K562 (cell line): ENCODE data around the gene SUCO. TPM values are rescaled to one million over a fixed set of nuclear protein-coding genes. Genes with fewer than 3 reads are reported as not detected.
A peak's percentile ranks its signal among the peaks of the same experiment; 100 is the strongest.

Experiments
- ARHGAP35 ChIP-seq: fragments of 450-650 bp; IDR thresholded peaks from 2 replicates; pipeline ENCODE4 v1.6.1; 2018; ENCODE audit not compliant: partially characterized antibody
- BDP1 ChIP-seq: IDR thresholded peaks from 3 replicates; pipeline ENCODE4 v1.6.1; 2011; ENCODE audit not compliant: insufficient read length, insufficient read depth
- CBX3 ChIP-seq, 2 experiments: IDR thresholded peaks; 1 replicate in 1 of 2; 2 replicates in 1 of 2; pipeline ENCODE4 v1.6.1; 2012; ENCODE audit warnings: inconsistent platforms in 2 of 2, low read length in 2 of 2, borderline replicate concordance in 1 of 2, control low read depth in 1 of 2
- CCNT2 ChIP-seq: IDR thresholded peaks from 2 replicates; pipeline ENCODE4 v1.6.1; 2011; ENCODE audit warnings: borderline replicate concordance, low read depth, mild to moderate bottlenecking, moderate library complexity, mixed read lengths, low read length; ENCODE audit not compliant: insufficient read length; ENCODE audit errors: extremely low read depth
- CEBPG ChIP-seq, 3 experiments: fragments of 200-800 bp in 1 of 3; sonication (Bioruptor generic) in 1 of 3; sonication (generic) in 1 of 3; formaldehyde crosslinking in 1 of 3; IDR thresholded peaks in 2 of 3; conservative IDR thresholded peaks in 1 of 3; 2 replicates each; pipeline versions ENCODE4 v1.6.1 to v1.8.0; 2016 to 2022; ENCODE audit warnings: missing compliant biosample characterization in 2 of 3, missing genetic modification characterization in 2 of 3, mild to moderate bottlenecking in 1 of 3, missing genetic modification reagents in 1 of 3
- ELF4 ChIP-seq: fragments of 450-650 bp; formaldehyde crosslinking; IDR thresholded peaks from 2 replicates; pipeline ENCODE4 v1.4.0; 2022; ENCODE audit warnings: missing genetic modification characterization
- FOXJ3 ChIP-seq: sonication (generic); formaldehyde crosslinking; IDR thresholded peaks from 2 replicates; pipeline ENCODE4 v1.4.0; 2020; ENCODE audit warnings: mild to moderate bottlenecking, missing genetic modification reagents
- FOXP4 ChIP-seq: sonication (generic); formaldehyde crosslinking; IDR thresholded peaks from 2 replicates; pipeline ENCODE4 v1.8.0; 2022; ENCODE audit warnings: mild to moderate bottlenecking, missing genetic modification reagents, borderline replicate concordance
- GABPA ChIP-seq: fragments of 200-800 bp; sonication (Bioruptor generic); conservative IDR thresholded peaks from 2 replicates; pipeline ENCODE4 v1.6.1; 2016; ENCODE audit warnings: low read depth, missing genetic modification characterization, missing compliant biosample characterization
- HDAC2 ChIP-seq: fragments of 450-650 bp; IDR thresholded peaks from 2 replicates; pipeline ENCODE4 v1.6.1; 2016; ENCODE audit warnings: mild to moderate bottlenecking
- HMG20B ChIP-seq: fragments of 250-450 bp; sonication (Bioruptor Pico); IDR thresholded peaks from 2 replicates; pipeline ENCODE4 v1.5.0; 2021; ENCODE audit warnings: mild to moderate bottlenecking
- HNRNPH1 ChIP-seq: fragments of 200-400 bp; formaldehyde crosslinking; optimal IDR thresholded peaks from 2 replicates; pipeline ENCODE3; 2017; ENCODE audit warnings: low read depth, mild to moderate bottlenecking, low read length, moderate library complexity
- HSF4 ChIP-seq: fragments of 250-450 bp; sonication (Bioruptor Pico); IDR thresholded peaks from 2 replicates; pipeline ENCODE4 v2.1.2; 2022; ENCODE audit warnings: mild to moderate bottlenecking, moderate library complexity, borderline replicate concordance
- JUND ChIP-seq, 2 experiments: IDR thresholded peaks; 2 replicates in 1 of 2; 3 replicates in 1 of 2; pipeline ENCODE4 v1.6.1; 2011; ENCODE audit warnings: borderline replicate concordance in 2 of 2, low read depth in 2 of 2, low read length in 2 of 2, improper control_type of control experiment in 1 of 2, missing biosample characterization in 1 of 2, missing genetic modification characterization in 1 of 2, missing genetic modification reagents in 1 of 2
- NFIX ChIP-seq: fragments of 250-450 bp; sonication (Bioruptor Pico); IDR thresholded peaks from 2 replicates; pipeline ENCODE4 v1.4.0; 2020; ENCODE audit warnings: low read depth, mild to moderate bottlenecking, moderate library complexity
- PCBP1 ChIP-seq: fragments of 200-400 bp; formaldehyde crosslinking; IDR thresholded peaks from 2 replicates; pipeline ENCODE4 v1.6.1; 2018; ENCODE audit warnings: mild to moderate bottlenecking, low read depth, low read length; ENCODE audit not compliant: poor library complexity, severe bottlenecking
- POLR2A ChIP-seq: fragments of 450-650 bp; conservative IDR thresholded peaks from 2 replicates; pipeline ENCODE4 v1.6.1; 2016
- POLR2H ChIP-seq: IDR thresholded peaks from 2 replicates; pipeline ENCODE4 v1.6.1; 2016; ENCODE audit warnings: missing genetic modification characterization, low read depth, mild to moderate bottlenecking, control low read depth, missing compliant biosample characterization, moderate library complexity
- RBBP5 ChIP-seq: fragments of 200-600 bp; sonication (generic); IDR thresholded peaks from 2 replicates; pipeline ENCODE4 v1.6.1; 2012; ENCODE audit warnings: borderline replicate concordance, mild to moderate bottlenecking, low read length, control low read depth, inconsistent platforms; ENCODE audit not compliant: insufficient read depth, poor library complexity, severe bottlenecking
- SIN3B ChIP-seq: fragments of 450-650 bp; IDR thresholded peaks from 2 replicates; pipeline ENCODE4 v1.6.1; 2017; ENCODE audit warnings: low read depth, mild to moderate bottlenecking, moderate library complexity
- SMAD3 ChIP-seq: fragments of 450-650 bp; formaldehyde crosslinking; conservative IDR thresholded peaks from 2 replicates; pipeline ENCODE4 v1.4.0; 2020; ENCODE audit warnings: mild to moderate bottlenecking
- SP1 ChIP-seq: sonication (generic); formaldehyde crosslinking; IDR thresholded peaks from 2 replicates; pipeline ENCODE4 v1.8.1; 2022; ENCODE audit warnings: mild to moderate bottlenecking, missing genetic modification reagents
- TCFL5 ChIP-seq: fragments of 250-450 bp; sonication (Bioruptor Pico); conservative IDR thresholded peaks from 2 replicates; pipeline ENCODE4 v1.6.1; 2021; ENCODE audit warnings: mild to moderate bottlenecking, moderate library complexity, matching md5 sums
- XRCC3 ChIP-seq: fragments of 450-650 bp; IDR thresholded peaks from 2 replicates; pipeline ENCODE4 v1.6.1; 2017; ENCODE audit warnings: mild to moderate bottlenecking, moderate library complexity
- ZEB2 ChIP-seq: fragments of 450-650 bp; IDR thresholded peaks from 2 replicates; pipeline ENCODE4 v1.6.1; 2016
- ZKSCAN3 ChIP-seq: fragments of 250-450 bp; sonication (Bioruptor Pico); IDR thresholded peaks from 2 replicates; pipeline ENCODE4 v1.4.0; 2020
- ZSCAN29 ChIP-seq: fragments of 450-650 bp; IDR thresholded peaks from 2 replicates; pipeline ENCODE4 v1.6.1; 2017
- polyA plus RNA-seq, 8 experiments: library from polyadenylated mRNA; depleted of rRNA in 4 of 8; stranded (reverse) in 5 of 8; unstranded in 3 of 8; fragments of >200 nt; fragmentation: Nextera tagmentation in 2 of 8; fragmentation: Illumina TruSeq in 1 of 8; extraction: Ambion mirVana in 2 of 8; extraction: Trizol in 1 of 8; gene quantifications; 2 replicates each; pipeline versions ENCODE4 v1.2.1 to v1.2.3, GENCODE V29; 2011 to 2014; ENCODE audit warnings: inconsistent platforms in 1 of 8, missing spikeins in 1 of 8
- total RNA-seq, 7 experiments: library from RNA; depleted of rRNA in 6 of 7; stranded (reverse); fragments of >200 nt in 6 of 7; fragmentation: Illumina TruSeq in 2 of 7; extraction: Trizol in 2 of 7; gene quantifications; 2 replicates each; pipeline versions ENCODE4 v1.2.1 to v1.2.3, GENCODE V29; 2011 to 2021; ENCODE audit warnings: low replicate concordance in 1 of 7

The SUCO gene
- total and polyA plus RNA-seq, 9 of the 15 experiments (the other 6 are each of a cell fraction or from before 2014, with no cell fraction given) = 2.5 to 20.6 (median 14.3) TPM

DNA sequence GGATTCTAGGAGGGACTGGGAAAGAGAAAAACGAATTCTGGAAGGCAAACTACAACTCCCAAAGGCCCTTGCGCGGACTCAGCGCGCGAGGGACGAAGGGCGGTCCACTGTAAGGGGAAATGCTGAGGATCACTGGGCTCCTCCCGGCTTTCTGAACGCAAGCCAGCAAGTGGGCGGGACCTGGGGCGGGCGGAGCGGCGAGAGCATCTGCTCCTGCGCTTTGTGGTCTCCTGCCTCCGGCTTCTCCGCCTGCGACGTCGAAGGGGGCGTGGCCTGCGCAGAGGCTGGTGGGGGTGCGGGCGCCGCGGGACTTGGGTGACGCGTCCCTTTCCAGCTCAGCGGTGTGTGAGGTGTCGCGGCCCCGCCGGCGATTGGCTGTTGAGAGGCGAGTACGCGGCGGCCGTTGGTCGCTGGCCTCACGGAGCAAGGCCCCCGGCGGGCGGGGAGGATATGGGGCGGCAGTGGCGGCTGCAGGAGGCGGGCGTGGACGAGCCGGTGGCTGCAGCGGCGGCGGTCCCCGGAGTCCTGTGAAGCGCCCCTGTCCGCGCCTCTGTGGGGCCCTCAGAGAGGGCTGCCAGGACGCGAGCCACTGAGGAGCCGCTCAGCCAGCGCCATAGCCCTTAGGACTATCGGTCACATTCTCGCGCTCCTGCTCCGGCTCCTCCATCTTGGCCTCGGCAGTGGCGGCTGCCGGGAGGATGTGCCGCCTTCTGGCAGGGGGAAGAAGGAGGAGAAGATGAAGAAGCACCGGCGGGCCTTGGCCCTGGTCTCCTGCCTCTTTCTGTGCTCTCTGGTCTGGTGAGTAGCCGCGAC, at the start of gene SUCO (continued):
- TF ChIP-seq FOXP4 (CRISPR knock-in tag) = 0 out of 2 replicates have a peak, but pooled peaks have one; percentile 62
- peak; percentile 52; the same call in 1 of the 2 replicates for TF ChIP-seq HDAC2
- TF ChIP-seq BDP1 = no peak
- peak; percentile 56 for TF ChIP-seq POLR2H (tag)
- peak; percentile 53 for TF ChIP-seq JUND (IDR thresholded peaks at IDR 0.05; ENCODE audit: borderline replicate concordance, low read depth, low read length)
- TF ChIP-seq JUND (tag; IDR thresholded peaks at IDR 0.05; ENCODE audit: borderline replicate concordance, low read depth, low read length) = peak; percentile 76; the same call in 1 of the 3 replicates
- TF ChIP-seq SP1 (CRISPR knock-in tag) = peak; percentile 100
- TF ChIP-seq CCNT2 = peak; percentile 97
- TF ChIP-seq XRCC3 = no peak
- peak; percentile 88 for TF ChIP-seq RBBP5
- TF ChIP-seq NFIX (CRISPR knock-in tag) = no peak
- peak; percentile 83 for TF ChIP-seq PCBP1
- TF ChIP-seq ZEB2 = no peak
- no peak for TF ChIP-seq ZKSCAN3 (CRISPR knock-in tag)
- TF ChIP-seq GABPA = peak; percentile 75
- no peak for TF ChIP-seq ARHGAP35
- no peak; the same call in 1 of the 2 replicates for TF ChIP-seq HMG20B (CRISPR knock-in tag)
- peak; percentile 93 for TF ChIP-seq POLR2A
- TF ChIP-seq TCFL5 (CRISPR knock-in tag) = peak; percentile 73; the same call in 1 of the 2 replicates
- TF ChIP-seq ZSCAN29 = no peak
- TF ChIP-seq CEBPG (CRISPR knock-in tag; IDR thresholded peaks at IDR 0.05) = no peak; the same call in 1 of the 2 replicates
- TF ChIP-seq CEBPG (tag; conservative IDR thresholded peaks at IDR 0.05 in 1 of 2, IDR thresholded peaks at IDR 0.05 in 1 of 2) = no peak
- TF ChIP-seq HSF4 = no peak
- peak; percentile 85 for TF ChIP-seq SMAD3 (CRISPR knock-in tag)
- peak; percentile 72 for TF ChIP-seq SIN3B
- no peak; the same call in 1 of the 2 replicates for TF ChIP-seq ELF4
- no peak for TF ChIP-seq FOXJ3 (CRISPR knock-in tag)
- TF ChIP-seq HNRNPH1 = no peak
- TF ChIP-seq CBX3 (IDR thresholded peaks at IDR 0.05; ENCODE audit: borderline replicate concordance in 1 of 2, low read length in 2 of 2) = no peak
